Erythroblast (primary cell): ENCODE data around the gene SLC6A13.

Experiments used
- DNase-seq, 2 experiments: peaks; one replicate each; lab custom pipeline; 2025; lab: John Stamatoyannopoulos, UW
- GATA1 ChIP-seq: IDR thresholded peaks from 2 replicates; pipeline ENCODE4 v1.6.1; 2011; ENCODE audit warnings: low read depth, mild to moderate bottlenecking, control low read depth, low read length, moderate library complexity
- POLR2A ChIP-seq: IDR thresholded peaks from 2 replicates; pipeline ENCODE4 v1.6.1; 2011; ENCODE audit warnings: mild to moderate bottlenecking, low read length

SLC6A13 gene

GRCh38 chr12:233615-233968, 29.0 kb downstream of the SLC6A13 start:
- TF ChIP-seq POLR2A (no peak), GATA1 (no peak)
- DNase-seq = no peak

GRCh38 chr12:232731-233614, 29.7 kb downstream of the SLC6A13 start:
- no peak for DNase-seq
- no peak for TF ChIP-seq POLR2A
- no peak for TF ChIP-seq GATA1

- TF ChIP-seq POLR2A = no peak
- no peak for TF ChIP-seq GATA1
- no peak for DNase-seq
Observed at GRCh38 chr12:230925-231671, 31.5 kb downstream of the SLC6A13 start.

- no peak for TF ChIP-seq GATA1
- no peak for TF ChIP-seq POLR2A
- DNase-seq = no peak
Observed at GRCh38 chr12:229441-230191, 33.0 kb downstream of the SLC6A13 start.

- TF ChIP-seq POLR2A = no peak
- no peak for DNase-seq
Observed at GRCh38 chr12:228846-229200, 33.8 kb downstream of the SLC6A13 start.

GRCh38 chr12:227923-228845, 34.5 kb downstream of the SLC6A13 start:
- TF ChIP-seq POLR2A (no peak), GATA1 (no peak)
- DNase-seq = no peak

- TF ChIP-seq GATA1 = no peak
- no peak for TF ChIP-seq POLR2A
- no peak for DNase-seq
Observed at GRCh38 chr12:227286-227915, 35.2 kb downstream of the SLC6A13 start.

- TF ChIP-seq POLR2A (no peak), GATA1 (no peak)
- no peak for DNase-seq
Observed at GRCh38 chr12:226401-226800, 36.2 kb downstream of the SLC6A13 start.

GRCh38 chr12:225012-225411, 37.6 kb downstream of the SLC6A13 start:
- TF ChIP-seq POLR2A (no peak), GATA1 (no peak)
- DNase-seq = no peak

GRCh38 chr12:224330-224729, 38.3 kb downstream of the SLC6A13 start:
- TF ChIP-seq POLR2A = no peak
- no peak for TF ChIP-seq GATA1
- DNase-seq = no peak

GRCh38 chr12:223841-224240, 38.8 kb downstream of the SLC6A13 start:
- DNase-seq = no peak
- TF ChIP-seq POLR2A = no peak
- no peak for TF ChIP-seq GATA1

GRCh38 chr12:221736-222135, 40.9 kb downstream of the SLC6A13 start:
- no peak for TF ChIP-seq GATA1
- TF ChIP-seq POLR2A = no peak
- no peak for DNase-seq

- TF ChIP-seq POLR2A (no peak), GATA1 (no peak)
- no peak for DNase-seq
Observed at GRCh38 chr12:220946-221550, 41.6 kb downstream of the SLC6A13 start.

GRCh38 chr12:220491-220890, 42.1 kb downstream of the SLC6A13 start:
- no peak for DNase-seq

More at GRCh38 chr12:220491-220890, 42.1 kb downstream of the SLC6A13 start:
- TF ChIP-seq GATA1 = no peak
- TF ChIP-seq POLR2A = no peak
